Hindlimb muscle (tissue), 1 donor: ENCODE data around the gene ADGRD2. TPM values are rescaled to one million over a fixed set of nuclear protein-coding genes. Genes with fewer than 3 reads are reported as not detected.
"Not testable (repeated sequence)": the region's sequence is repeated elsewhere in the genome, so short reads cannot be mapped to it uniquely, and the experiment has no call there.

Experiments used
- DNase-seq: peaks from one replicate; pipeline ENCODE4 v3.0.0-alpha.2; 2013
- polyA plus RNA-seq: library from polyadenylated mRNA; unstranded; fragments of 120-200 nt; gene quantifications from one replicate; pipeline ENCODE4 v1.2.1, GENCODE V29; 2013; ENCODE audit not compliant: insufficient read length

The ADGRD2 gene
- polyA plus RNA-seq = not detected

DNA sequence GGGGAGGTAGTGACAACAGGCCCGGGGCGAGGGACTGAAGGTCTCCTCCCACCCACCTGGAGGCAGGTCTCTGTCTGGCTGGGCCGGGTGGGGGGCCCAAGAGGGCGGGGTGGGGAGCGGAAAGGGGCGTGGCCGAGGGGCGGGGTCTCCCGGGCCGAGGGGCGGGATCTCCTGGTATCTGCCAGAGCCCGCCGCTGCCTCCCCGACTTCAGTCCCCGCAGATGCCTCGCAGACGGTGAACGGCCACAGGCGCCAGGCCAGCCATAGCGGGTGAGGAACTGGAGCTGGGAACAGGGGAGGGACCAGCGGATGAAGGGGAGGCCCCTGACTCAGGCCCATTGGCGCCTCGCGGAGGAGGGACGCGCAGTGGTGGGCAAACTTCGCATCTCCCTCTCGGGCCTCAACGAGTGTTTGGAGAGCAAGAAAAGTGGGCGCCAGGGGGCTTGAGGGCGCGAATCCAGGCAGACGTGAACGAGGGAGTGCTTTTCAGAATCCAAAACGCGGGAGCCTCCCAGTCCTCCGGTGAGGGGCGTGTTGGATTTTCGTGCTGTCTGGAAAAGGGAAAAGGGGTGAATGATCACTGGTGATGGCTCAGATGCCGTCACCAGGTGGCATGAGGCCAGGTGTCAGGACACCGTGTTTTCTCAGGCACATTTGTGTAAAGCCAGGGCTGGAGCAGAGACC is at the start of gene ADGRD2:
Gene ADGRD2 (plus strand): TSS at position 211 of the 684 bp plus-strand sequence. CDS start 1,216 bp downstream, outside the sequence.
- no peak for DNase-seq

DNA sequence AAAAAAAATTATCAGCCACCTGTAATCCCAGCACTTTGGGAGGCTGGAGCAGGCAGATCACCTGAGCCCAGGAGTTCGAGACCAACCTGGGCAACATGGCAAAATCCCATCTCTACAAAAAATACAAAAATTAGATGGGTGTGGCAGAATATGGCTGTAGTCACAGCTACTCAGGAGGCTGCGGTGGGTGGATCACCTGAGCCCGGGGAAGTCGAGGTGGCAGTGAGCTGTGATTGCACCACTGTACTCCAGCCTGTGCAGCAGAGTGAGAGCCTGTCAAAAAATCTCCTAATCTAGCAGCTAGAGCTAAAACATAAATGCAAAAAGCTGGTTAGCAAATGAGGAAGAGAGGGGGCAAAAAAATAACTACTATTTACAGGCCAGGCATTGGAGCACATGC is 47.0 kb upstream of the ADGRD2 start:
- DNase-seq = no peak

DNA sequence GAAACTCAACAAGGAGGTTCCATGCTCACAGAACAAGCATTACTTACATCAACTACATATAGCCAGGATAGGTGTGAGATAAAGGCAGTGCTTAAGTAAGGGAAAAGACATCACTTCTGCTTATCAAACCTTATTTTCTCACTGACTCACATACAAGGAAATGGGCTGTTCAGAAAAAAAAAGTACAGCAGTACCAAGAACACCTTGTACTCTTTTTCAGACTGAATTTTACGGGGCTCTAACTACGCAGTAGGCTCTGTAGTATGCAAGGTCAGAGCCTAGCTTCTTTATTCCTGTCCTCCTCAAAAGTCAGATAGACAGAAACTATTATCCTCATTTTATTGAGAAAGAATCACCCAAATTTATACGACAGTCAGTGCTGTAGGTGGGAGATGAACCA is 40.8 kb upstream of the ADGRD2 start:
- no peak for DNase-seq

DNA sequence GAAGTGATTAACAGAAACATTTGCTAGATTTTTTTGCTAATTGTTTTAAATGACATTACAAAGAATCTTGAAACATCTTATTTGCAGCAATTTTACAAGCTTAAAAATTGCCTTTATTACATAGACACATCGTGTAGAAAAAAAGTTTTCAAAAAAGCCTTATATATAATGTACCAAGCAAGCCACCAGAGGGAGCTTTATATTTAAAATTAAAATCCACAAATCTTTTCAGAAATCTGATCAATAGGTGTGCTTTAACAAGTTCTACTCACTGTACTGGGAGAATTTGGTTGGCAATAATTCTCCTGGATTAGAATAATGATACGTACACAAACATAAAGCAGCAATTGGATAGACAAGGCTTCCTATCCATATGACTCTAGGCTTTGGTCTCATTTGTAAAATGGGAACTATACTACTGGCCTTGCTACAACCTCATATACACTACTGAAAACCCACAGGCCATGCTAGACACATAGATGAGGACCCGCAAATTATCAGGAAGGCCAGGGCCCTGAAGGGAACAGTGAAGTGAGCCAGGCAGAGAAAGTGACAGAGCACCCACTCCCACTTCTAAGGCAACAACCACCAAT is 39.8 kb upstream of the ADGRD2 start:
- no peak for DNase-seq

- DNase-seq = no peak
Measured at GRCh38 chr9:124411514-124412227, 38.6 kb upstream of the ADGRD2 start.

GRCh38 chr9:124412228-124412575 is 38.0 kb upstream of the ADGRD2 start:
- no peak for DNase-seq

GRCh38 chr9:124414612-124415011 is 35.6 kb upstream of the ADGRD2 start:
- no peak for DNase-seq

DNA sequence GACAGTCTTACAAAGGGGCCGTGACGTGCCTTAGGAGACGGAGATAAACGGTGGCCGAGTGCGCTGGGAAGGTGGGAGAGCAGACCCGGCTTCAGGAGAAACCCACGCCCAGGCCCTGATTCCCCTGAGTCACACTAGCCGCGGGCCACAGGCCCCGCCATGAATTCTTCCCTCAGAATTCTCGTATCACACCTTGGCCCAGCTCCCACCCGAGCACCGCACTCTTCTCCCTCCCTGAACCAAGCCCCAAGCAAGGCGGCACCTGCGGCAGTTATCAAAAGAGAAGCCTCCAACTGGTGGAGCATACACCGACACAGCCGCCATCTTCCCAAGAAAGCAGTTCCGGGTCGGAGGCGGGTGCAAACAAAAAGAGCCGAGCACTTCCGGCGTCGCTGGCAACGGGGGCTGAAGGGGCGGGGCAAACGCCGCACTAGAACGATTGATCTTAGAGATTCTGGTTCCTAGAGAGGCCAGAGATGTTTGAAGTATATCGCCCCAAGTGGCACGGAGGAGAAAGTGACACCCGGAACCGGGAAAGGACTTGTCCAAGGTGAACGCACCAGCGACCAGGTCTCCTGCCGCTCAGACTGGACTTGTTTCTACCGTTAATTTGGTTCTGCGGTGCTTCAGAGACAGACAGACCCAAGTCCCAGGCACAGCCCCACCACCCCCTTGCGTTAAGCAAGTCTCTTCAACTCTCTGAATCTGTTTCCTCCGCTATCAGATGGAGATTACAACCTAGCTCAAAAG is 35.0 kb upstream of the ADGRD2 start, which contains the start of gene PSMB7:
Gene PSMB7 (minus strand): TSS at position 341 of the 750 bp plus-strand sequence. CDS start 17 bp downstream, at position 324.
- peak; percentile 96 for DNase-seq

GRCh38 chr9:124415852-124416484 is 34.3 kb upstream of the ADGRD2 start:
- no peak for DNase-seq

DNA sequence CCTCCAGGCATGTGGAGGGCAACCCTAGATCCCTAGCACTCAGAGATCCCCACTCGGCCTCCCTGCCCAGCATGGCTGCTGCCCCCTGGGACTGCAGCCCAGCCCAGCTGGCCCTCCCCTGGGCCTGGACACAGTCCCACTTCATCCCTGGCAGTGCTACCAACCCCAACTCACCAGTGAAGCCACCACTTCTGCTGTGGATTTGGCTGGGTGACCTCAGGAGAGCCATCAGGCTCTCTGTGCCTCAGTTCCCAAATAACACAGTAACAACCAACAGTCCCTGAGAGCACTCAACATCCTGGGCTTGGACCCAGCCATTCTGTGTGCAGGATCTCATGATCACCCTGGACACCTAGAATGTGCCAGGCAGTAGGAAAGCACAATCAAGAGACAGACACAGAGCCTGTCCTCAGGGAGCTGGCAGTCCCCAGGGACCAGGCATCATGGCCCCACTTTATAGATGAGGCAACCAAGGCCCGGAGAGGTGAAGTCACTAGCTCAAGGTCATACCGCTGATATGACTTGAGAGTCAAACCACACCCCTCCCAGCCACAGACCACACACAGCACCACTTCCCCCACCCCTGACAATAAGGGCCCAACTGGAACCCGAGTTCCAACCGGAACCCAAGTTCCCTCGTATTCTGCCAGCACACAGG is 30.3 kb upstream of the ADGRD2 start:
- DNase-seq = no peak

GRCh38 chr9:124420991-124421543 is 29.2 kb upstream of the ADGRD2 start:
- no peak for DNase-seq

GRCh38 chr9:124423155-124423554 is 27.1 kb upstream of the ADGRD2 start:
- DNase-seq = no peak

GRCh38 chr9:124423591-124423990 is 26.7 kb upstream of the ADGRD2 start:
- no peak for DNase-seq

DNA sequence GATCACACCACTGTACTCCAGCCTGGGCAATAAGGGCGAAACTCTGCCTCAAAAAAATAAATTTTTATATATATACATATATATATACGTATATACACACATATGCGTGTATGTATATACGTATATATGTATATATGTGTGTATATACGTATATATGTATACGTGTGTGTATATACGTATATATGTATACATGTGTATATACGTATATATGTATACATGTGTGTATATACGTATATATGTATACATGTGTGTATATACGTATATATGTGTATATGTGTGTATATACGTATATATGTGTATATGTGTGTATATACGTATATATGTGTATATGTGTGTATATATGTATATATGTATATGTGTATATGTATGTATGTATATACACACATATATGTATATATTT is 24.5 kb upstream of the ADGRD2 start:
- DNase-seq = not testable (repeated sequence)

DNA sequence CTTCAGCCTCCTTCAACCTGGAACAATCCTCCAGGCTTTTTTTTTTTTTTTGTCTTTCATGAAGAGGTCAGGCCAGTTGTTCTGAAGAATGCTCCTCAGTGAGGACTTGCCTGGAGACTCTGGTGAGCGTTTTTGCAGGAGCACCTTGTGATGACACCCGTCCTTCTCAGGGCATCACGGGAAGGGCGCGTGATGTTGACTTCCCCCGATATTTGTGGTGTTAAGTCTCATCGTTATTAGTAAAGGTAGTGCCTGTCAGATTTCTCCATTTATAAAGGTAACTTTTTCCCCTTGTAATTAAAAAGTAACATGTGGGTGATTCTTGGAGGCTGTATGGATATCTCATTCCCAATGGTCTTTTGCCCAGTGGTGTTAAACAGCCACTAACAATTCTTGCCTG is 23.9 kb upstream of the ADGRD2 start:
- no peak for DNase-seq

DNA sequence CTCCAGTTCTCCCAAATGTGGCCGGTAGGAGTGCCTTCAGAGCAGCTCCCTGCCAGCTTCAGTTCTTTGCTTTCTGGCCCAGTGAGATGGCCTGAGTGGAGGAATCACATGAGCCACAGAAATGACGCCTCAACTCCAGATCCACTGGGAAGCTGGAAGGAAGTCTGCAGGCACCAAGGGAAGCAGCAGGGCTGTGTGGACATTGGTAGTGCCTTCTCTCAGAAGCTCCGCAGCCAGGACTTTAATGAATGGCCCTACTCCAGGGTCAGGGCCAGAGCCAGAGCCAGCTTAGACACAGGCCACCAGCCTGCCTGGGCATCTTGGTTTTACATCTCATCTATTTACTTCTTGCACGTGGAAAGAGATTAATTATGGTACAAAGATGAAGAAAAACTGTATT is 23.0 kb upstream of the ADGRD2 start:
- DNase-seq = no peak

DNA sequence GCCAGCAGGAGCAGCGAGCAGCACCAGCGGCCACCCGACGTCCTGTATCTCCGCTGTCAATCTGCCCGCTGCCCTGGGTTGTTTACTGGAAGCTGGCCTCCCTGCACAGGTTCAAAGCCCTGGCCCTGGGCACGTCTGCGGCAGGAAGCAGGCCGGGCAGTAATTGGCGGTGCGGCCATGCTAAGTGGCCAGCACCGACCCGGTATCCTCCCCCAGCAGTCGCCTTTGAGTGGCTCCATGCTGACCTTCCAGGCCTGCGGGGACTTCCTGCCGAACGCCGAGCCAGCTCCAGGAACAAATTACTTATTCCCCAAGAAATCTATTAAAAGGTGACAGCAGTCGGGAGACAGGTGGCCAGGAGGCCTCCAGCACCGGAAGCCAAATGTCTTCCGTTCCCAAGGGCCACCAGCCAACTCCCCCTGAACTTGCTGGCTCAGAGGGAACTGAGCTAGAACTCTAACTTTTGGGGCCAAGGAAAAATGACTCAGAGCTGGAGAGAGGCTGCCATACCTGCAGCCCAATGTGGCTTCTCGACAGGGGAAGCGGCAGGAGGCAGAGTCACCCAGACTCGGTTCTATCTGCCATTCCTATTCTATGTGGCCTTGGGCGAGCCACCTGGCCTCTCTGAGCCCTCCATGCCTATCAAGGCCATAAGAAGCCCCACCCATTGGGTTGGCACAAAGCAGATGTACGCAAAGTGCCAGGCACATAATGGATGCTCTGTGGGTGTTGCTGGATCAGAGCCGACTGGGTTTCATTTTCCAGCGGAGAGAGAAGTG is 21.3 kb upstream of the ADGRD2 start:
- no peak for DNase-seq

DNA sequence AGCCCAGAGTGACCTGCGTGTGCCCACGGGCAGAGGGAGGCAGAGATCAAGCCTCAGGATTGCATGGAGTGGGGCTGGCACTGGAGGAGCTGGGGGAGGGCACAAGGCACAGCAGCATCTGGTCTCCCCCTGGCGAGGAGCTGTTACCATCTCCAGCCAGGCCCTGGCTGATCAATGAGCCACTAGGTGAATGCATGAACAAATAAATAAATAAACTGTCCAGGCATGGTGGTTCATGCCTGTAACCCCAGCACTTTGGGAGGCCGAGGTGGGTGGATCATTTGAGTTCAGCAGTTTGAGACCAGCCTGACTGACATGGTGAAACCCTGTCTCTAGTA is 20.8 kb upstream of the ADGRD2 start:
- no peak for DNase-seq

GRCh38 chr9:124436320-124436719 is 13.9 kb upstream of the ADGRD2 start:
- DNase-seq = no peak

- no peak for DNase-seq
Measured at GRCh38 chr9:124437086-124437485, 13.2 kb upstream of the ADGRD2 start.

DNA sequence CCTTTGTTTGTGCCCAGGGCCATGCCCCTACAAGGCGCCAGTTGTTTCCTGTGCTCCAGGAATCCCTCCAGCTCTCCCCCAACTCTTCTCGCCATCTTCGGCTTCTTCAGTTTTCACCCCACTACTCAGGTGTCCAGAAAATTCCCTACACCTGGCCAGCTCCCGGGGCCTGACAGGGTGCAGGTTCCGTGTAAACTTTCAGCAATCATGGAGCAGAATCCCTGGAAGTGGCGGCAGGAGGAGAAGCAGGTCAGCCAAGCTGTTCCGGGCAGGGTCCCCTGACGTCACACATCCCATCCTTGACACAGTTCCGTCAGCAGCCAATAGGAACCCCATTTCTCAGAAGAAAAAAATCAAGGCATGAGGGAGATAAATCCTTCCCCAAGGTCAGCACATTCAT is 12.2 kb upstream of the ADGRD2 start:
- no peak for DNase-seq
